HG03103 (cell line): ENCODE data around the gene ZNF343.
"Not testable (repeated sequence)": the region's sequence is repeated elsewhere in the genome, so short reads cannot be mapped to it uniquely, and the experiment has no call there.

ENCODE experiments used
- ATAC-seq: cut with Tn5 transposase; IDR thresholded peaks from one replicate; pipeline ENCODE4 v1.9.1; 2021; ENCODE audit warnings: low read depth; ENCODE audit not compliant: unreplicated experiment

Gene ZNF343

DNA sequence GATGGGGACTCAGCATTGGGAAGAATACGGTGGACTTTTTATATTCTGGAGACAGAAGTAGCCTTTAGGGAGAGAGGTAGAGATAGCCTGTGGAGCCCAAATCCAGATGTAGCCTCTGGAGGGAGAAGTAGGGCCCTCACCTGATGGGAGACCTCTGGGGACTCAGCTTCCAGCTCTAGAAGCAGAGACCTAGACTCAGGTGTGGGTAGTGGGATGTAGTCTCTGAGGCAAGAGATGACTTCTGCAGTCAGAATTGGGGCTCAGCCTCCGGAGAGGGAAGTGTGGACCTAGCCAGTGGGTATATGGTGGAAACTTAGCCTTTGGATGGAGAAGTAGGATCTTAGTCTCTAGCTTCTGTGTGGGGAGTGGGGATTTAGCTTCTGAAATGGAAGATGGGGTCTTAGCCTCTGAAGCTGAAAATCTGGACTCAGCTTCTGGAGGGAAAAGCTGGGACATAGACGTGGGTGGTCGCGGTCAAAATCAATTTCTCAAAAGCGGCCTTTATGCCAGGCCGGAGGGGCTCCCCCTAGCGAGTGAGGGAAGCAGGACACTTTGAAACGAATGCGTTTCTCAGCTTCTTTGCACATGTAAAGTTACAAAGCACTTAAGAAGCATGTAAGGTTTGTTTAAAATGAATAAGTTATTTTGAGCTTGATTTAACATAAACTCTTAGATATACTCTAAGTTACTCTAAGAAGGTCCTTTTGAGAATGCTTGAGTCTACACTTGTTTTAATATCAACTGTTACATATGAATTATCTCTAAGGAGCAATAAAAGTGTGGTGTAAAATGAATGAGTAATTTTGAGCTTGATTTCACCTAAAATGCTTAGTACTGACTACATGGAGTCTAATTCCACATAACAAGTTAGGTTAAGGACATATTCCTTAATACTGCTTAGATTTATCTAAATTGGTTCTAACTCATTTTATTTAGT lies 12.9 kb upstream of the ZNF343 start:
- no peak for ATAC-seq

DNA sequence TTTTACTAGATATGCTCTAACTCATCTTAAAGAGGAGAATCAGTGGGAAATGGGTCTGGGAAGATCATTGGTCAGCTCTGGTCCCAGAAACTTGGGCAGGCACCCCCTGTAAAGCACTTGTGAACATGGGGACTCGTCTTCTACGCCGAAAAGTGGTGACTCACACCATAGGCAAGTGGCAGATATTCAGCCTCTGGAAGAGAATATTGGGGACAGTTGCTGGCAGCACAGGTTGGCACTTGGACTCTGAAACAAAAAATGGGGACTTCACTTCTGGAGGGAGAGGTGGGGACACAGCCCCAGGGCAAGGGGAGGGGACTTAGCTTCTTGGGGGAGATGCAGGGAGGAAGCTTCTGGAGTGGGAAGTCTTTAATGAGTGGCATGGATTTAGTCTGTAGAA lies 11.9 kb upstream of the ZNF343 start:
- no peak for ATAC-seq

DNA sequence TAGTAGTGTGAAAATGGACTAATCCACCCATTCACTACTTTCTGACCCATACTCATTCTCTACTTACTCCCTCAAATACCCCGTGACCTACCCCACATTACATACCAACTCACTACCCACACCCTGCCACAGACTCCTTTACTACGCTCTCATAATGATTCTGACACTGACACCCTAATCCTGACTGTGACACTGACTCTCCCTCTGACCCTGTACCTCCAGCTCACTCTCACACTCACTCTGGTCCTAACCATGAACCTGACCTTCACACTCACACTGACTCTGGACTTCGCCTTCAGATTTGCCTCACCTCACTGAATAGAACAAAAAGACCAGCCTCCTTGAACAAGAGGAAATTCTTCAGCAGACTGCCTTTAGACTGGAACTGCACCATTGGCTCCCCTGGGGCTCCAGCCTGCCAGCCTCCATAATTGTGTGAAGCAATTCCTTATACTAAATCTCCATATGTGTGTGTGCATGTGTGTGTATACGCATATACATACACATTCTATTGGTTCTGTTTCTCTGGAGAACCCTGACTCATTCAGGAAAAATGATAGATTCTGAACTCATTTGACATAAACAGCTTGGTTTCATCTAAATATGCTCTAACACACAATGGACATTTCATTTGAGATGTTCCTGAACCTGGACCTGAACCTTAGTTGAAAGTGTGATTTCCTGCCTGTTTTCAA lies 10.5 kb upstream of the ZNF343 start:
- ATAC-seq, result no peak

DNA sequence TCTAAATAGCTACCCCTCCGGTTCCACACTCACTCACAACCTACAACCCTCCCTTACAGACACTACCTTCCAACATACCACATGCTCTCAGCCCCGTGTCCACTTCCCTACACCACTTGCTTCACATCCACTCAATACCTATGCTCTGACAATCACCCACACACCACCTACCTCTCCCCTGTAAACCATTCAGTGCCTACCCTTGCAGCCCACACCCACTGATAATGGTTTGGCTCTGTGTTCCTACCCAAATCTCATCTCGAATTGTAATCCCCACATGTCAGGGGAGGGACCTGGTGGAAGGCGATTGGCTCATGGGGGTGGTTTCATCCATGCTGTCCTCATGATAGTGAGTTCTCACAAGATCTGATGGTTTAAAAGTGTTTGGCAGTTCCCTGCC lies 9.8 kb upstream of the ZNF343 start:
- no peak for ATAC-seq

DNA sequence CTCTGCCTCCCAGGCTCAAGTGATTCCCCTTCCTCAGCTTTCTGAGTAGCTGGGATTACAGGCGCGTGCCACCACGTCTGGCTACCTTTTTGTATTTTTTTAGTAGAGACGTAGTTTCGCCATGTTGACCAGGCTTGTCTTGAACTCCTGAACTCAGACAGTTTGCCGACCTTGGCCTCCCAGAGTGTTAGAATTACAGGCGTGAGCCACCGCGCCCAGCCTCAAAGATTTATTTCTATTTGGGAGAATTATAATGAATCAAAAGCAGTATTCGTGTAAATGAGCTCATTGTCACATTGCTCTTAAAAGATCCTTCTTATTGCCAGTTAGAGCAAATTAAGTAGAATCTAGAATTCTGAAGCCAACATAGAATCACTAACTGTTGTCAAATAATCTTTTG lies 9.4 kb upstream of the ZNF343 start:
- ATAC-seq, result no peak

DNA sequence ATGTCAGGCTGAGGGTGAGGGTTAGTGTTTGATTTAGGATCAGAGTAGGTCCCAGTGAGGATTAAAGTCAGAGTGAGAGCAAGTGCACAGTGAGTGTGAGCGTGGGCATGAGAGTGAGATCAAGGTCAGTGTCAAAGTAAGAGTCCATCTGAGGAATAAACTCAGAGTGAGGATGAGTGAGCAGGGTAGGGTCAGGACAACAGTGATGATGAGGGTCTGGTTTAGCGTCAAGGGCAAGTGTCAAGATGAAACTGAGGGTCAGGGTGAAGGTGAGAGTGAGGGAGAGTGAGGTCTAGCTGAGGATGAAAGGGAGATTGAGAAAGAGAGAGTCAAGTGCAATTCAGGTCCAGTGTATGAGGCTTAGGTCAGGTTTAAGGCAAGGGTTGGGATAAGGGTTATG lies 7.7 kb upstream of the ZNF343 start:
- ATAC-seq, result no peak

DNA sequence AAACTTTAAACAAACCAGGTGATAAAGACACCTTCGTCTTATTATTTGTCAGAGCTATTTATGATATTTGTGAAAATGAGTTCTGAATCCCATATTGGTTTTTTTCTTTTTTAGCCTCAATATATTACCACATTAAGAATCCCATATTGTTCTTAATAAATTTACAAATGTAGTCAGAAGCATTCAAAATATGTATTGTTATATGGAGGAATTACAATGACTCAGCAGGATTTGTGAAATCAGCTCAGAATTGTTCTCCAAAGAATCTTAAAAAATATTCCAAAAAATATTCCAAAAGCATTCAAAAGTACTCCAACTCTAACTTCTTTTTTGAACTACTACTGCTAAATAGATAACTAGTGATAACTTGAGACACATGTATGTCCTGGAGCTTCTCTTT lies 6.5 kb upstream of the ZNF343 start:
- ATAC-seq, result no peak

DNA sequence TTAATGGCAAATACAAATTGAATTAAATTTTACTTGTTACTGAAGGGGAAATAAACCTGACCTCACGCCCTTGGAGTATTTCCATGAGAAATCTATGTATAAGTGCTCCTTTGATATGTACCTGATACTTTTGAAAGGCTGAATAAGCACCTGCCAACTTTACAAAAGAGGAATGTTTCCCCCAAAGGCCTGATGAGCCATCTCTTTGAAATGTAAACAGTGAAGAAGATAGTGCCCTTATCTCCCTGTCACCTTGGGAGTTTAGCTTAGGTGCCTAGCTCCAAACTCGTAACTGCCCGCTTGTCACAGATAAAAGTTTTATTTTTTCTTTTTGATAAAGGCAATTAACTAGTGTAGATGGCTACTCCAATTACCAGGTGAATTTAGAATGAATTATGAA lies 1.1 kb upstream of the ZNF343 start:
- no peak for ATAC-seq

DNA sequence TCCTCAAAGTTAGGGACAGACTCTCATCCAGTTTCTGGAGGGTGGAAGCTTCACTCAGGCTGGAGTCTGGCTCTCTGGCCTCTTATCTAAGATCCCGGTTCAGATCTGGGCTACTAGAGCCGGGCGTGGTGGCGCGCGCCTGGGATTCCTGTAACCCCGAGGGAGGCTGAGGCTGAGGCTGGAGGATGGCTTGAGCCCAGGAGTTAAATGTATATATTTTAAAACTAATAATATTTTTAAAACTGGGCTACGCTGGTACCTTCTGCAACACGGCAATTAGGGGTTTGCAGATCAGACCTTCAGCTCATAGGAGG lies 710 bp upstream of the ZNF343 start:
- ATAC-seq, result no peak

DNA sequence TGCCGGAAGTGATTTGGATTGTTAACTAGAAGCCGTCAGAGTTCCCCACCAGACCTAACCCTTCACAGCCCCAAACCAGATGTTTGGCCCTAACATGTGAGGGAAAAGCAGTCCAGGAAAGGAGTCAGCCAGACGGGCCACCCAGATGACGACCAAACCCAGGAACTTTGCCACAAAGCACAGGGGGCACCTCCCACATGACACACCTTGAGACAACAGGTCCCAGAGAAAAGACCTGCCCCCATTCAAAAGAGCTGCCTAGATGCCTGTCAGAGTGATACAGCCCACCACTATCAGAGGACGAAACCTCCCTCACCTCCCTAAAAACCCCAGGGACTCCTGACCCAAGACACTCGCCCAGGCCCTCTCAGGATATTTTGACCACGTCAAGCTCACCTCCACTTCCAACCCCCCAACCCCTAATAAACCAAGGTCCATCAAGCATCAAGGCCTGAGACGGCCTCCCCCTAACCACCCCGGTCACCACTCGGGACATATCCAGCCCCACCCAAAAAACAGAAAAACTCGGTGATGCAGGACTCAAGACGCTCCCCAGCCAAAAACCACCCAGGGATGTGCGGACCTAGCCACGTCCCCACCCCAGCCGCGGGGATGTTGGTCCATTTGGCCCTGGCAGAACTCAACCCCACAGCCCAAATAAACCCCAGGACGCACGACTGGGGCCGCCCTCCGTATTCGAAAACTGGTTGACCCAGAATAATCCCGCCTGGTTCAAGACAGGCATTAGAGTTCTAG lies 662 bp downstream of the ZNF343 start:
- ATAC-seq, result no peak

DNA sequence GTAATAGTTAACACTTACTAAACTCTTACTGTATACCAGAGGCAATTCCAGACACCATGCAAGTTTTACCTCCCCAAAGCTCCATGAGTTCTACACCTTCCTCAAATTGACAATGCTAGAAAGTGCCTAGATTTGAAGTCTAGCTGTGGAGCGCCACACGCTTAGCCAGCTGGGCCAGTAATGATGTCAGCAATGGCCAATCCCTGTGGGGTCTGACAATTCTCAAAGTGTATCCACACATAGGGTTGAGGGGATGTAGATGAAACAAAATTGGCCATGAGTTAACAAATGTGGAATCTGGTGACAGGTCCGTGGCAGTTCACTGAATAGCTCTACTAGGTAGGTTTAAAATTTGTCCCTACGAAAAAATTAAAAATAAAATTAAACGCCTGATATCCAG lies 1.3 kb downstream of the ZNF343 start:
- no peak for ATAC-seq

DNA sequence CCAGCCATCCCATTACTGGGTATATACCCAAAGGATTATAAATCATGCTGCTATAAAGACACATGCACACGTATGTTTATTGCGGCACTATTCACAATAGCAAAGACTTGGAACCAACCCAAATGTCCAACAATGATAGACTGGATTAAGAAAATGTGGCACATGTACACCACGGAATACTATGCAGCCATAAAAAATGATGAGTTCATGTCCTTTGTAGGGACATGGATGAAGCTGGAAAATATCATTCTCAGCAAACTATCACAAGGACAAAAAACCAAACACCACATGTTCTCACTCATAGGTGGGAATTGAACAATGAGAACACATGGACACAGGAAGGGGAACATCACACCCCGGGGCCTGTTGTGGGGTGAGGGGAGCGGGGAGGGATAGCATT lies 2.3 kb downstream of the ZNF343 start:
- not testable (repeated sequence) for ATAC-seq

DNA sequence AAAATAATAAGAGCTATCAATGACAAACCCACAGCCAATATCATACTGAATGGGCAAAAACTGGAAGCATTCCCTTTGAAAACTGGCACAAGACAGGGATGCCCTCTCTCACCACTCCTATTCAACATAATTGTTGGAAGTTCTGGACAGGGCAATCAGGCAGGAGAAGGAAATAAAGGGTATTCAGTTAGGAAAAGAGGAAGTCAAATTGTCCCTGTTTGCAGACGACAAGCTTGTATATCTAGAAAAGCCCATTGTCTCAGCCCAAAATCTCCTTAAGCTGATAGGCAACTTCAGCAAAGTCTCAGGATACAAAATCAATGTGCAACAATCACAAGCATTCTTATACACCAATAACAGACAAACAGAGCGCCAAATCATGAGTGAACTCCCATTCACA lies 3.9 kb downstream of the ZNF343 start:
- ATAC-seq, result not testable (repeated sequence)

DNA sequence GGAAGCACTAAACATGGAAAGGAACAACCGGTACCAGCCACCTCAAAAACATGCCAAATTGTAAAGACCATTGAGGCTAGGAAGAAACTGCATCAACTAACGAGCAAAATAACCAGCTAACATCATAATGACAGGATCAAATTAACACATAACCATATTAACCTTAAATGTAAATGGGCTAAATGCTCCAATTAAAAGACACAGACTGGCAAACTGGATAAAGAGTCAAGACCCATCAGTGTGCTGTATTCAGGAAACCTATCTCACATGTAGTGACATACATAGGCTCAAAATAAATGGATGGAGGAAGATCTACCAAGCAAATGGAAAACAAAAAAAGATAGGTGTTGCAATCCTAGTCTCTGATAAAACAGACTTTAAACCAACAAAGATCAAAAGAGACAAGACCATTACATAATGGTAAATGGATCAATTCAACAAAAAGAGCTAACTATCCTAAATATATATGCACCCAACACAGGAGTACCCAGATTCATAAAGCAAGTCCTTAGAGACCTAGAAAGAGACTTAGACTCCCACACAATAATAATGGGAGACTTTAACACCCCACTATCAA lies 5.8 kb downstream of the ZNF343 start:
- not testable (repeated sequence) for ATAC-seq

DNA sequence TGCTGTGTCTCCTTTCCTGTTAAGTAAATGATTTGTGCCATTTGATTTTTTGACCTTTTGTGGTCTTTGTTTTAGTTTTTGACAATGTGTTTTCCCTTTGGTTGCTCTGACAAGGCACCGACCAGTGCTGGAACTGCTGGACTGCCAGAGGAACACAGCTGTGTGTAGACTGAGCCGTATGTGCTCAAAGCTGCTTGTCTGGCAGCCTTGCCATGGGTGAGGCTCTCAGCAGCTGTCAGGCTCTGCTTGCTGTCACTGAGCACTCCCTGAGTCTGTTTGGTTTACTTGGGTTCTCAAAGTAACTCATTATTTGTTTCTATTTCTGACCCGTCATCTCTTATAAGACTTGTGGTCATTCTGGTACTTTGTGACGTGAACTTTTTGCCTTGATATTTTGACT lies 23.1 kb downstream of the ZNF343 start:
- ATAC-seq, result no peak

DNA sequence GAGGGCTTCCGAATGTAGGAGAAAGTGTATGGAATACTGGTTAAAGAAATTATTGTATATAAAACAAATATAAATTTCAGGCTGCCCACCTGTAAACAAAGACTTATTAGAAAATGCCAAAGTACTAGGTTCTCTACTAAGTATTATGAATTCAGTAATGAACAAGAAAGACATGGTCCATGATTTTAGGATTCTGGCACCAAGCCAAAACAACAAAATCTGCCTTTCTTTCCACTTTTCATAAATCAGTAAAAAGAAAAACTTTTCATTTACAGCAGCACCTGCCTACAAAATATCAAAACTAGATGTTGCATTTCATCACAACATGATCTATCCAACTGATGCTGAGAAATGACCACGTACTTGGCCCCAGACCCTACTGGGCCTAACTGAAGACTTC lies 23.6 kb downstream of the ZNF343 start:
- ATAC-seq, result no peak

DNA sequence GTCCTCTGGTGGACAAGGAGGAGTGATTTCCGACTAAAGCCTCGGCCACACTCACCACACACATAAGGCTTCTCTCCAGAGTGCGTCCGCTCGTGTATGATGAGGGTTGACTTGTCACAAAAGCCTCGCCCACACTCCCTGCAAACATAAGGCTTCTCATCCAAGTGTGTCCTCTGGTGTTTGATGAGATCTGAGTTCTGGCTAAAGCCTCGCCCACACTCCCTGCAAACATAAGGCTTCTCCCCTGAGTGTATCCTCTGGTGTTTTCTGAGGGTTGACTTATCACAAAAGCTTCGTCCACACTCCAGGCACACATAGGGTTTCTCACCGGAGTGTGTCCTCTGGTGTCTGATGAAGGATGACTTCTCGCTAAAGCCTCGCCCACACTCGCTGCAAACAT lies 25.2 kb downstream of the ZNF343 start:
- no peak for ATAC-seq

DNA sequence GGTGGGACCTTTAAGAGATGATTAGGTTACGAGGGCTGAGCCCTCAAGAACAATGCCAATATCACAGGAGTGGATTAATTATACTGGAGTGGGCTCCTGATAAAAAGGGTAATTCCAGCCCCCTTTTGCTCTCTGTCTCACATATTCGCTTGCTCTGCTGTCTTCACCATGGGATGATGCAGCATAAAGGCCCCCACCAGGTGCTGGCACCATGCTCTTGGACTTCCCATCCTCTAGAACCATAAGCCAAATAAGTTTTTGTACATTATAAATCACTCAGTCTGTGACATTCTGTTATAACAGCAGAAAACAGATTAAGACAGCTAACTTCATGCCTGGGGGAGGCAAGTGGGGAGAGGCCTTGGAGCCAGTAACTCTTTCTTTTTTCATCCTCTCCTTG lies 28.3 kb downstream of the ZNF343 start:
- ATAC-seq, result no peak

DNA sequence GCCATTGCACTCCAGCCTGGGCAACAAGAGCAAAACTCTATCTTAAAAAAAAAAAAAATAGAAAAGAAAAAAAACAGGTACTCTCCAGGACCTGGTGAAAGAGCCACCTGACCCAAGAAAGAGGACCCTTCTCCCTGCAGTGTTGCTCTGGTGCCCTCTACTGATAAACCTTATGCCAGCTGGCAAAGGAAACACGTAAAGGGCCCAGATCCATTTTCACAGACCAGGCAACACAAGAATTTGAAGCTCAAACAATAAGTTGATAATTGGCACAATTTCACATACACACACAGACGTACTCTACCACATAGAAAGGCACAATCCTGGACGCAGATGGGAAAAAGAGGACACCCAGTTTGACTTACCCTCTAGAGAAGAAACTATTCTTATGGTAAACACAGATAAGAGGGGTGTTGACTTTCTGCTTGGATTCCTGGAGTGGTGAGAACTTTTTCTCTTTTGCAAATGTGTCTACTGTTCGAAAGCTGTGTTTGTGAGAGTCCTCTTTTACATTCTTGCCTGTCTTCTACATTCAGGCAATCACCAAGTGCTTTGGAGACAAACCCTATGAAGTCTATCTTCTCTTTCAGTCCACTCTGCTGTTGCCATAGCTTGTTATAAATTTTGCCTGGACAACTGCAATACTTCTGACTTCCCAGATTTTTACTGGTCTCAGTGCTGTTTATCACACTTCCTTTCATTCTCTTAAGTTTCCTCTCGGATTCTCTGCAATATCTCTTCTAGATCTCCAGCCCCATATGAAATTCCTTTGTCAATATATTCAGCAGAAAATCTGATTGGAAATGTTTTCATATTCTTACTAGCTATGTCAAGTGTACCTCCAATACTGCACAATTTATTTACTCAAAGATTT lies 31.7 kb downstream of the ZNF343 start:
- no peak for ATAC-seq
